ENCODE results near the gene ANKRD16. TPM values are rescaled to one million over a fixed set of nuclear protein-coding genes. Genes with fewer than 3 reads are reported as not detected.

Gene ANKRD16
- 5.3 and 6.6 TPM in 2 replicates for total RNA-seq

DNA sequence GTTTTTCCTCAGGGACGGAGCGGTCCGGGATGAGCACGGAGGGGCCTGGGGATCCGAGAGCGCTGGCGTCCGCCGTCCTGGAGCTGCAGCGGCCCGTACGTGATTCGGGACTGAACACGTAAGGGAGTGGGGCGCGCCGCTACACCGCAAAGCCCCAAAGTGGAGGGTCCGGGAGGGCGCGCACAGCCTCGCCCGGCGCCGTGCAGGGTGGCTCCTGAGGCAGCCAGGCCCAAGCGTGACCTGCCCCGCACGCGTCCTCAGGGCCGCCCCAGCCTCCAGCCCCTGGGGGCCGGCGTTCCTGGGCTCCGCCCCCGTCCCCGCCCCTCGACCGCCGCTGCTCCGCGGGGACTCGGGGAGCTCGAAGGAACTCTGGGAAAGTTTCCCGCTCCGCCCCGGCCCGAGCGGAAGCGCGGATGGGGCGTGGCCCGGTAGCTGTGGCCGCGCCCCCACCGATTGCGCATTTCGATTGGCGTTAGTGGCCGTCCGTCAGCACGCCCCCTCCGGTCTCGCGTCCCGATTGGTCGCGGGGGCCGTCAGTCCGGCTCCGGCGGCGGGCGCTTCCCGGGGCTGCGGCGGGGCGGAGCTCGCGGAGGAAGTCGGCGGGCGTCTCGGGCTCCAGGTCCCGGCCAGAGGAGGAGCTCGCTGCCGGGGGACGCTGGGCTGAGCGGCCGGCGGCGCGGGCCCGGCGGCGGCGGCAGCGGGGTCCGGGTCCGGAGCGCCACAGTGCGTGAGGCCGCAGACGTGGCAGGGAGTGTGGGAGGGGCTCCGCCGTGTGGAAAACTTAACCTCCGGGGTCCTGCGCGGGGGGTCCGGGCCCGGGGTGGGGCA is at the start of gene ANKRD16, which contains the start of gene FBH1:
ANKRD16 (minus strand) TSS at position 270 of the 828 bp plus-strand sequence. CDS start 539 bp downstream, outside the sequence.
FBH1 (plus strand) TSS at position 620 of the 828 bp plus-strand sequence; CDS start at position 723, 103 bp downstream.

DNA sequence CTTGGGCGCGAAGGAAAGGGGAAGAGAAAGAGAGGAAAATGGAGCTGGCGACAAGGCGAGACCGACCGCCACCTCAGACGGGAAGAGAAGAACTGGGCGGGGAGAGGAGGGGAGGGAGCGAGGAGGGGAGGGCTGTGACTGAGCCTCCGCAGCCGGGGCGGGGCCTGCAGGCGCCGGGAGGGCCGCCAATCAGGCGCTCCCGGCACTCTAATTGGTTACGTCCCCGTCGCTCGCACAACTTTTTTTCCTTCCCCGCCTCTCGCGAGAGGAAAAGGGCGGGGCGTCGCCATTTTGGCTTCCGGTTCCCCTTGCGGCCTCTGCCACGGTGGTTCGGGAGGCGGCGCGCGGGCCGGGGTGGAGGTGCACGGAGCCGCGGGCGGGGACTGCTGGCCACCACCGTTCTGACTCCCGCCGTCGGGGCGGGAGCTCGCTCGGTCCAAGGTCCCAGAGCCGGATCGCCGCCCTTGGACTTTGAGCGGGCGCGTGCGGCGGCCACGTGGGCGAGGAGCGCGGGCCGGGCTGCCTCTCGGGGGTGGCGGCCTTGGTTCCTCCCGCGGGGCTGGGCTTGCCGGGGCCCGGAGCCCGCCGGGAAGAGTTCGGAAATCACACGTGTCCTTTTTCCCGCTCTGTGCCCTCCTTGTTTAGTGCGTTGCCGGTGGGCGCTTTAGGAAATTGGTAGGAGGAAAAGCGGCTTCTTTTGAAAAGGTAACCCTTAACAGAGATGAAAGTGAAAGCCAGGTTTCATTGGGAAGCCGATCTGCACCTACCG is 76.2 kb downstream of the ANKRD16 start, which contains the start of gene GDI2:
GDI2 (minus strand) TSS at position 94 of the 769 bp plus-strand sequence. CDS start 176 bp downstream, outside the sequence.

Other genes starting within 250 kb of the ANKRD16 start
- gene ASB13, start 223.3 kb downstream of the ANKRD16 start, total RNA-seq, result 6.6 and 9.2 TPM in 2 replicates
- gene TASOR2, start 205.1 kb downstream of the ANKRD16 start, total RNA-seq, result 102 and 107 TPM in 2 replicates
- 740 and 863 TPM in 2 replicates for gene GDI2, start 76.5 kb downstream of the ANKRD16 start, total RNA-seq
- gene FBH1, start 350 bp upstream of the ANKRD16 start, total RNA-seq, result 104 and 110 TPM in 2 replicates
- gene IL15RA, start 87.7 kb upstream of the ANKRD16 start, total RNA-seq, result 14.9 and 26.6 TPM in 2 replicates
- gene IL2RA, start 172.5 kb upstream of the ANKRD16 start, total RNA-seq, result not detected in 2 replicates
- 71.5 and 71.7 TPM in 2 replicates for gene RBM17, start 199.1 kb upstream of the ANKRD16 start, total RNA-seq